HepG2 (cell line): ENCODE data around the gene MRPS10. TPM values are rescaled to one million over a fixed set of nuclear protein-coding genes. Genes with fewer than 3 reads are reported as not detected.

Source experiments
- ATAC-seq: fragments of 200-7000 bp; cut with Tn5 transposase; 3 replicates; pipeline ENCODE4 v1.9.1; 2020; ENCODE audit warnings: mild to moderate bottlenecking, moderate library complexity
- BruUV-seq: library from RNA; stranded (reverse); fragments of 400-500 nt; replicated peaks from 2 replicates; lab custom pipeline; 2021; lab: Mats Ljungman, UMichigan
- CTCF ChIA-PET: fragments of 300-600 bp; formaldehyde crosslinking; extraction: SDS; loops from one replicate; lab custom pipeline; 2021; ENCODE audit warnings: low total read pairs, inconsistent platforms, low intra/inter-chr PET ratio; lab: Yijun Ruan, JAX
- POLR2A ChIA-PET: fragments of 350-600 bp; sonication (Branson Sonifier 250); formaldehyde crosslinking; loops from one replicate; lab custom pipeline; 2020; ENCODE audit warnings: antibody characterized with exemption, inconsistent platforms; lab: Yijun Ruan, JAX
- DNase-seq: peaks from one replicate; pipeline ENCODE4 v3.0.0-alpha.2; 2015; ENCODE audit warnings: low spot score
- FAIRE-seq: peaks from 3 replicates; lab custom pipeline; 2011; peaks lifted over from hg19 to GRCh38; lab: Jason Lieb, UNC
- H2AFZ ChIP-seq: one replicate; pipeline ENCODE4 v1.6.1; 2011; ENCODE audit warnings: low read length, inconsistent platforms
- H3K27ac ChIP-seq: fragments of 300-600 bp; 3 replicates; pipeline ENCODE4 v1.8.0; 2011; ENCODE audit warnings: mixed run types, mild to moderate bottlenecking, mixed read lengths, low read length, inconsistent platforms; ENCODE audit not compliant: insufficient read depth; ENCODE audit errors: extremely low read length
- H3K27me3 ChIP-seq, 2 experiments: fragments of 200-600 bp in 1 of 2; 2 replicates in 1 of 2; 3 replicates in 1 of 2; pipeline versions ENCODE4 v1.6.0 to v1.8.0; 2011; ENCODE audit warnings: low read length in 2 of 2, mild to moderate bottlenecking in 2 of 2, moderate library complexity in 2 of 2, inconsistent platforms in 1 of 2; ENCODE audit not compliant: insufficient read depth in 2 of 2, control insufficient read depth in 1 of 2
- H3K36me3 ChIP-seq, 2 experiments: fragments of 200-600 bp in 1 of 2; replicated peaks in 1 of 2; 2 replicates in 1 of 2; 3 replicates in 1 of 2; pipeline versions ENCODE4 v1.5.1 to v1.8.0; 2011; ENCODE audit warnings: low read length in 2 of 2, inconsistent platforms in 1 of 2; ENCODE audit not compliant: insufficient read depth in 2 of 2, control insufficient read depth in 1 of 2
- H3K4me1 ChIP-seq: 2 replicates; pipeline ENCODE4 v1.5.1; 2012; ENCODE audit warnings: low read length, inconsistent platforms; ENCODE audit not compliant: insufficient read depth
- H3K4me2 ChIP-seq: 2 replicates; pipeline ENCODE4 v1.6.0; 2011; ENCODE audit warnings: low read depth, low read length, inconsistent platforms
- H3K4me3 ChIP-seq, 3 experiments: fragments of 200-600 bp in 1 of 3; sonication (generic), shearing (Covaris generic) in 1 of 3; replicated peaks in 1 of 3; 2 replicates each; pipeline ENCODE4 v1.5.1; 2011 to 2016; ENCODE audit warnings: low read length in 3 of 3, inconsistent platforms in 2 of 3, low read depth in 2 of 3, mild to moderate bottlenecking in 2 of 3, control low read depth in 1 of 3, mixed read lengths in 1 of 3; ENCODE audit not compliant: insufficient read depth in 1 of 3
- H3K79me2 ChIP-seq: one replicate; pipeline ENCODE4 v1.6.1; 2011; ENCODE audit warnings: low read length, inconsistent platforms; ENCODE audit not compliant: insufficient read depth
- H3K9ac ChIP-seq: 2 replicates; pipeline ENCODE4 v1.6.0; 2011; ENCODE audit warnings: mild to moderate bottlenecking, low read depth, low read length, inconsistent platforms; ENCODE audit not compliant: insufficient read depth
- H3K9me3 ChIP-seq: 2 replicates; pipeline ENCODE4 v1.5.1; 2012; ENCODE audit warnings: mild to moderate bottlenecking, low read length
- H4K20me1 ChIP-seq: 2 replicates; pipeline ENCODE4 v1.6.0; 2011; ENCODE audit warnings: inconsistent platforms, mild to moderate bottlenecking, low read length, moderate library complexity; ENCODE audit not compliant: insufficient read depth
- CENPT ChIP-seq: sonication (generic); formaldehyde crosslinking; IDR thresholded peaks from 2 replicates; pipeline ENCODE4 v1.8.0; 2022; ENCODE audit warnings: low read depth, mild to moderate bottlenecking, moderate library complexity, missing genetic modification reagents
- GATA4 ChIP-seq: sonication (generic); IDR thresholded peaks from 2 replicates; pipeline ENCODE4 v1.6.1; 2016; ENCODE audit warnings: antibody characterized with exemption, low read depth, borderline replicate concordance
- IRF1 ChIP-seq: sonication (generic); formaldehyde crosslinking; IDR thresholded peaks from 2 replicates; pipeline ENCODE4 v1.4.0; 2020; ENCODE audit warnings: low read depth, mild to moderate bottlenecking, missing genetic modification reagents
- NR2F1 ChIP-seq, 2 experiments: fragments of 450-650 bp in 1 of 2; formaldehyde crosslinking in 1 of 2; IDR thresholded peaks; 2 replicates each; pipeline versions ENCODE4 v1.5.0 to v1.6.1; 2016 to 2020; ENCODE audit warnings: mild to moderate bottlenecking in 1 of 2, missing compliant biosample characterization in 1 of 2, missing genetic modification reagents in 1 of 2, moderate library complexity in 1 of 2
- NR2F6 ChIP-seq, 2 experiments: IDR thresholded peaks; 2 replicates each; pipeline ENCODE4 v1.6.1; 2016; ENCODE audit warnings: antibody characterized with exemption in 1 of 2, mild to moderate bottlenecking in 1 of 2
- STAG1 ChIP-seq: sonication (generic); formaldehyde crosslinking; IDR thresholded peaks from 2 replicates; pipeline ENCODE4 v1.4.0; 2020; ENCODE audit warnings: missing genetic modification reagents
- THAP9 ChIP-seq: sonication (generic); formaldehyde crosslinking; IDR thresholded peaks from 2 replicates; pipeline ENCODE4; 2020; ENCODE audit warnings: missing genetic modification reagents, mild to moderate bottlenecking, borderline replicate concordance
- ZNF775 ChIP-seq: sonication (generic); formaldehyde crosslinking; IDR thresholded peaks from 2 replicates; pipeline ENCODE4 v1.4.0; 2020; ENCODE audit warnings: missing genetic modification reagents, mild to moderate bottlenecking, moderate library complexity, borderline replicate concordance
- ZNF891 ChIP-seq: sonication (generic); formaldehyde crosslinking; IDR thresholded peaks from 2 replicates; pipeline ENCODE4 v1.5.0; 2020; ENCODE audit warnings: mild to moderate bottlenecking, missing genetic modification reagents
- ZSCAN20 ChIP-seq: sonication (generic); formaldehyde crosslinking; IDR thresholded peaks from 2 replicates; pipeline ENCODE4 v1.4.0; 2020; ENCODE audit warnings: missing genetic modification reagents, mild to moderate bottlenecking, borderline replicate concordance
- ZSCAN22 ChIP-seq: sonication (generic); formaldehyde crosslinking; IDR thresholded peaks from 2 replicates; pipeline ENCODE4 v1.4.0; 2020; ENCODE audit warnings: mild to moderate bottlenecking, missing genetic modification reagents
- WGBS: methylation state at CpG from one replicate; pipeline ENCODE4 v1.1.6; 2017; ENCODE audit warnings: low lambda C conversion rate; 5-methylcytosine and 5-hydroxymethylcytosine counted together
- in situ Hi-C: cut with HindIII; loops from 2 replicates; pipeline ENCODE4 v1.10.0; 2017; ENCODE audit warnings: low pct_unique_long_range_greater_than_20kb; ENCODE audit not compliant: extremely low pct_ligation_motif_present
- intact Hi-C: fragments of 100-400 bp; cut with micrococcal nuclease; formaldehyde crosslinking; loops from one replicate; pipeline ENCODE4 v1.10.0; 2022; ENCODE audit not compliant: unreplicated experiment
- polyA plus RNA-seq, 8 experiments: library from polyadenylated mRNA; depleted of rRNA in 3 of 8; stranded (reverse) in 7 of 8; unstranded in 1 of 8; fragments of >200 nt; fragmentation: Illumina TruSeq in 4 of 8; extraction: Trizol in 4 of 8; gene quantifications; 2 replicates each; pipeline versions ENCODE4 v1.2.1 to v1.2.3, GENCODE V29; 2011 to 2016; ENCODE audit warnings: low read depth in 4 of 8, missing spikeins in 1 of 8, mixed read lengths in 1 of 8; ENCODE audit not compliant: insufficient read depth in 1 of 8
- total RNA-seq, 5 experiments: library from RNA; depleted of rRNA; stranded (reverse); fragments of >200 nt; fragmentation: Illumina TruSeq; extraction: Trizol; gene quantifications; 2 replicates each; pipeline ENCODE4 v1.2.3, GENCODE V29; 2016; ENCODE audit warnings: low read depth in 1 of 5

MRPS10 gene
- total and polyA plus RNA-seq, 2 of the 13 experiments (the other 11 are each of a cell fraction or from before 2014, with no cell fraction given), result 31.7 to 54.6 TPM

GRCh38 chr6:42179945-42180313 lies 37.7 kb downstream of the MRPS10 start:
- intact Hi-C loops, result no loop called here
- TF ChIP-seq NR2F1 (CRISPR knock-in tag; IDR thresholded peaks at IDR 0.05) (peak; percentile 18 to 45; a peak in 2 of 4 replicates), GATA4 (no peak), NR2F6 (IDR thresholded peaks at IDR 0.05) (peak; percentile 34; the same call in 1 of the 2 replicates), NR2F6 (CRISPR knock-in tag; IDR thresholded peaks at IDR 0.05) (no peak)

DNA sequence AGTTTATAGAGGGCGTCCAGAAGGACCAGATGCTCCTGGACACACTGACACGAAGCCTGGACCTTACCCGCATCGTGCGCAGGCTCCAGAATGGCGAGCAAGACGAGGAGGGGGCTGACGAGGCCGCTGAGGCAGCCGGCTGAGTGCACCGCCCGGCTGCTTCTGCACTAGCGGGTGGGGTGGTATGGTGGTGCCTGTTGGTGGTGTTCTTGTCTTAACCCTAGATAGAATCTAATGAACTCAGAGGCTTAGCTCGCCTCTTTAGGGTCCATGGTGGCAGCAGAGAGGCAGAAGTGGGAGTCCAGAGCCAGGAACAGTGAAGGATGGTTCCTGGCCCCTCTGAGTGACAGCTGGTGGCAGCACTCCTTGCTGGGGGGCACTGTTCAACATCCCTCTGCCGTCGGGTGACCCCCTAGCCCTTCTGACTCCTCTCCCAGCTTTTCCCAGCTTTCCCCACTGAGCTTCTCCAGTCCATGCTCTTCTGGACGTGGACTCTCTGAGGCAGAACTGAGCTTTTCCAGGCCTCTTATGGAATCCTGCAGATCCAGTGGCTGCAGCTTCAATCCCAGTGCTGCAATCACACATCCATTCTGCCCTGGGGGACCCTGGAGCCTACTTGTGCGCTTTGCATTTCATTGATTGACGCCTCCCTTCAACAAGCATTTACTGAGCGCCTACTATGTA lies 38.3 kb downstream of the MRPS10 start:
- FAIRE-seq, result no peak
- no TSS peak for BruUV-seq
- Histone ChIP-seq H3K27me3 (0 out of 5 replicates have a peak, but pooled peaks cover 0 to 3% of the 10 kb centered on the region in 2 experiments), H3K79me2 (no peaks in the 10 kb centered on the region), H3K9me3 (no peaks in the 10 kb centered on the region), H2AFZ (no peak overlapping the region), H3K4me2 (no peak overlapping the region), H3K4me1 (0 out of 2 replicates have a peak, but pooled peaks cover 3% of the 10 kb centered on the region), H4K20me1 (no peaks in the 10 kb centered on the region), H3K4me3 (no peak overlapping the region), H3K36me3 (no peaks in the 10 kb centered on the region), H3K9ac (no peak overlapping the region), H3K27ac (no peak overlapping the region)
- WGBS, result 59% methylated on average over 18 of the region's 20 CpGs
- POLR2A ChIA-PET, result interaction anchor here (1.1 kb wide), 1 partner anchor 20 kb away, joined by 3 read pairs; no protein-coding TSS in a partner anchor
- intact Hi-C loops, result no loop called here
- CTCF ChIA-PET, result no interaction called here
- DNase-seq, result no peak
- in situ Hi-C loops, result no loop called here
- peak; percentile 67 for ATAC-seq
- 0 out of 2 replicates have a peak, but pooled peaks have one; percentile 31 for TF ChIP-seq ZNF891
- no peak for TF ChIP-seq IRF1 (CRISPR knock-in tag)
- TF ChIP-seq ZSCAN22 (CRISPR knock-in tag), result no peak
- TF ChIP-seq CENPT, result 0 out of 2 replicates have a peak, but pooled peaks have one; percentile 21
- TF ChIP-seq THAP9 (CRISPR knock-in tag), result peak; percentile 93
- TF ChIP-seq ZNF775 (CRISPR knock-in tag), result no peak
- no peak for TF ChIP-seq ZSCAN20
- TF ChIP-seq STAG1 (CRISPR knock-in tag), result peak; percentile 23; the same call in 1 of the 2 replicates

More at GRCh38 chr6:42179945-42180313, 37.7 kb downstream of the MRPS10 start:
- no peak for DNase-seq
- Histone ChIP-seq H3K4me2 (no peak overlapping the region), H3K9me3 (no peaks in the 10 kb centered on the region), H3K4me3 (no peak overlapping the region), H3K79me2 (no peaks in the 10 kb centered on the region), H3K4me1 (0 out of 2 replicates have a peak, but pooled peaks cover 5% of the 10 kb centered on the region), H3K27ac (no peak overlapping the region), H2AFZ (no peak overlapping the region), H3K9ac (no peak overlapping the region), H3K27me3 (0 out of 5 replicates have a peak, but pooled peaks cover 0 to 1% of the 10 kb centered on the region in 2 experiments), H4K20me1 (no peaks in the 10 kb centered on the region), H3K36me3 (no peaks in the 10 kb centered on the region)
- in situ Hi-C loops, result no loop called here
- WGBS, result 3% methylated on average over 3 of the region's 3 CpGs
- ATAC-seq, result peak; percentile 20; the same call in 1 of the 3 replicates
- CTCF ChIA-PET, result no interaction called here
- no peak for FAIRE-seq
- POLR2A ChIA-PET, result interaction anchor here (1.1 kb wide), 1 partner anchor 20 kb away, joined by 3 read pairs; no protein-coding TSS in a partner anchor
- no TSS peak for BruUV-seq
